HG03097 (cell line): ENCODE results near the gene MAD2L1.

Experiments used
- ATAC-seq: cut with Tn5 transposase; IDR thresholded peaks from one replicate; pipeline ENCODE4 v1.9.1; 2021; ENCODE audit not compliant: unreplicated experiment, low FRiP score

Gene MAD2L1

GRCh38 chr4:120062663-120063195 lies 3.9 kb downstream of the MAD2L1 start:
- ATAC-seq, result no peak

GRCh38 chr4:120059036-120059435 lies 7.6 kb downstream of the MAD2L1 start:
- no peak for ATAC-seq

GRCh38 chr4:120057416-120057815 lies 9.2 kb downstream of the MAD2L1 start:
- ATAC-seq, result no peak

- ATAC-seq, result no peak
Measured at GRCh38 chr4:120056246-120056645, 10.4 kb downstream of the MAD2L1 start.

- no peak for ATAC-seq
Measured at GRCh38 chr4:120055795-120056194, 10.9 kb downstream of the MAD2L1 start.

GRCh38 chr4:120055162-120055561 lies 11.5 kb downstream of the MAD2L1 start:
- no peak for ATAC-seq

- peak; percentile 41 for ATAC-seq
Measured at GRCh38 chr4:120053911-120054310, 12.7 kb downstream of the MAD2L1 start.

- ATAC-seq, result no peak
Measured at GRCh38 chr4:120052856-120053255, 13.8 kb downstream of the MAD2L1 start.

- no peak for ATAC-seq
Measured at GRCh38 chr4:120051253-120051652, 15.4 kb downstream of the MAD2L1 start.

- peak; percentile 90 for ATAC-seq
Measured at GRCh38 chr4:120049732-120050494, 16.7 kb downstream of the MAD2L1 start.

GRCh38 chr4:120043828-120044227 lies 22.8 kb downstream of the MAD2L1 start:
- no peak for ATAC-seq

- ATAC-seq, result no peak
Measured at GRCh38 chr4:120037411-120037810, 29.2 kb downstream of the MAD2L1 start.

- no peak for ATAC-seq
Measured at GRCh38 chr4:120034913-120035312, 31.7 kb downstream of the MAD2L1 start.

- no peak for ATAC-seq
Measured at GRCh38 chr4:120026853-120027252, 39.8 kb downstream of the MAD2L1 start.

- ATAC-seq, result no peak
Measured at GRCh38 chr4:120025516-120025915, 41.1 kb downstream of the MAD2L1 start.

GRCh38 chr4:120018786-120019185 lies 47.9 kb downstream of the MAD2L1 start:
- ATAC-seq, result no peak

- ATAC-seq, result no peak
Measured at GRCh38 chr4:120017939-120018692, 48.5 kb downstream of the MAD2L1 start.

- no peak for ATAC-seq
Measured at GRCh38 chr4:120011725-120012124, 54.9 kb downstream of the MAD2L1 start.

- no peak for ATAC-seq
Measured at GRCh38 chr4:120010646-120011045, 56.0 kb downstream of the MAD2L1 start.

- no peak for ATAC-seq
Measured at GRCh38 chr4:120009731-120010130, 56.9 kb downstream of the MAD2L1 start.

- ATAC-seq, result no peak
Measured at GRCh38 chr4:120008957-120009356, 57.7 kb downstream of the MAD2L1 start.
